H1 (cell line): Measurements from ENCODE around the gene BAAT. TPM values are rescaled to one million over a fixed set of nuclear protein-coding genes. Genes with fewer than 3 reads are reported as not detected.

Experiments
- ATF2 ChIP-seq: IDR thresholded peaks from 2 replicates; pipeline ENCODE4 v1.6.1; 2012; ENCODE audit warnings: low read length, inconsistent platforms
- HDAC6 ChIP-seq: IDR thresholded peaks from one replicate; pipeline ENCODE4 v1.7.1; 2012; ENCODE audit warnings: low read depth, mild to moderate bottlenecking, inconsistent platforms, low read length, moderate library complexity
- POLR2AphosphoS5 ChIP-seq: IDR thresholded peaks from 2 replicates; pipeline ENCODE4 v1.6.1; 2011; ENCODE audit warnings: low read depth, low read length
- polyA plus RNA-seq, 7 experiments: library from polyadenylated mRNA; depleted of rRNA in 3 of 7; stranded (reverse) in 5 of 7; unstranded in 2 of 7; fragments of >200 nt in 5 of 7; fragments of 200-250 nt in 2 of 7; gene quantifications; 1 replicate in 5 of 7; 2 replicates in 1 of 7; 4 replicates in 1 of 7; pipeline versions ENCODE4 v1.2.1 to v1.2.3, GENCODE V29; 2011 to 2013; ENCODE audit warnings: missing spikeins in 2 of 7, mixed read lengths in 2 of 7
- total RNA-seq: library from RNA; stranded (reverse); fragmentation: NEBNext Ultra II Directional; extraction: Animal tissue kit (Norgen Biotek cat#: 25700); gene quantifications from 2 replicates; pipeline ENCODE4 v1.2.1, GENCODE V29; 2021

BAAT gene
- total and polyA plus RNA-seq, 2 of the 8 experiments (the other 6 are each of a cell fraction or from before 2014, with no cell fraction given): 0.09 to 0.17 TPM

- TF ChIP-seq ATF2: no peak
- TF ChIP-seq POLR2AphosphoS5: no peak
- no peak for TF ChIP-seq HDAC6
Observed at GRCh38 chr9:101326035-101326434, 58.8 kb downstream of the BAAT start (continued).
